Measurements from ENCODE around the gene MPO.

Gene MPO

GRCh38 chr17:58280480-58281217 lies at the start of gene MPO:
Gene MPO, minus strand, starts transcription at chr17:58280935. Its CDS starts 177 bp downstream, at chr17:58280758.
- DNase-seq (ENCODE audit: low read depth in 4 of 4, low spot score in 1 of 4), result no peak

GRCh38 chr17:58329810-58330537 lies 49.2 kb upstream of the MPO start:
- peak in 2 of 4 experiments; percentile 44 to 53 for DNase-seq (ENCODE audit: low read depth in 4 of 4, low spot score in 1 of 4)

- DNase-seq (ENCODE audit: low read depth in 4 of 4, low spot score in 1 of 4), result peak in 3 of 4 experiments; percentile 80 to 89 (median 82)
These were observed 48.5 kb upstream of the MPO start for GRCh38 chr17:58329035-58329809.

- DNase-seq (ENCODE audit: low read depth in 4 of 4, low spot score in 1 of 4), result peak in 2 of 4 experiments; percentile 83 to 86
These were observed 47.7 kb upstream of the MPO start, which contains the start of gene TSPOAP1 for GRCh38 chr17:58328195-58329034. Gene TSPOAP1, minus strand, starts transcription at chr17:58328795. Its CDS starts 875 bp downstream, at chr17:58327920.

GRCh38 chr17:58327363-58328194 lies 46.8 kb upstream of the MPO start:
- DNase-seq (ENCODE audit: low read depth in 4 of 4, low spot score in 1 of 4), result no peak

GRCh38 chr17:58326609-58327362 lies 46.1 kb upstream of the MPO start:
- DNase-seq (ENCODE audit: low read depth in 4 of 4, low spot score in 1 of 4), result no peak

GRCh38 chr17:58325976-58326468 lies 45.3 kb upstream of the MPO start:
- DNase-seq (ENCODE audit: low read depth in 4 of 4, low spot score in 1 of 4), result no peak

- DNase-seq (ENCODE audit: low read depth in 4 of 4, low spot score in 1 of 4), result no peak
These were observed 44.6 kb upstream of the MPO start for GRCh38 chr17:58325289-58325726.

GRCh38 chr17:58324409-58325288 lies 43.9 kb upstream of the MPO start:
- DNase-seq (ENCODE audit: low read depth in 4 of 4, low spot score in 1 of 4), result no peak

- no peak for DNase-seq (ENCODE audit: low read depth in 4 of 4, low spot score in 1 of 4)
These were observed 43.3 kb upstream of the MPO start for GRCh38 chr17:58324056-58324408.

- no peak for DNase-seq (ENCODE audit: low read depth in 4 of 4, low spot score in 1 of 4)
These were observed 42.8 kb upstream of the MPO start for GRCh38 chr17:58323366-58324055.

GRCh38 chr17:58322581-58323185 lies 41.9 kb upstream of the MPO start:
- no peak for DNase-seq (ENCODE audit: low read depth in 4 of 4, low spot score in 1 of 4)

- DNase-seq (ENCODE audit: low read depth in 4 of 4, low spot score in 1 of 4), result no peak
These were observed 41.1 kb upstream of the MPO start for GRCh38 chr17:58321571-58322525.

GRCh38 chr17:58320570-58321323 lies 40.0 kb upstream of the MPO start:
- no peak for DNase-seq (ENCODE audit: low read depth in 4 of 4, low spot score in 1 of 4)

GRCh38 chr17:58320163-58320558 lies 39.4 kb upstream of the MPO start:
- no peak for DNase-seq (ENCODE audit: low read depth in 4 of 4, low spot score in 1 of 4)
